DMS153 (cell line): ENCODE data around the gene ANKLE2.
"Not testable (repeated sequence)": the region's sequence is repeated elsewhere in the genome, so short reads cannot be mapped to it uniquely, and the experiment has no call there.

Experiments
- DNase-seq: peaks from one replicate; lab custom pipeline; 2025; lab: John Stamatoyannopoulos, UW

ANKLE2 gene

DNA sequence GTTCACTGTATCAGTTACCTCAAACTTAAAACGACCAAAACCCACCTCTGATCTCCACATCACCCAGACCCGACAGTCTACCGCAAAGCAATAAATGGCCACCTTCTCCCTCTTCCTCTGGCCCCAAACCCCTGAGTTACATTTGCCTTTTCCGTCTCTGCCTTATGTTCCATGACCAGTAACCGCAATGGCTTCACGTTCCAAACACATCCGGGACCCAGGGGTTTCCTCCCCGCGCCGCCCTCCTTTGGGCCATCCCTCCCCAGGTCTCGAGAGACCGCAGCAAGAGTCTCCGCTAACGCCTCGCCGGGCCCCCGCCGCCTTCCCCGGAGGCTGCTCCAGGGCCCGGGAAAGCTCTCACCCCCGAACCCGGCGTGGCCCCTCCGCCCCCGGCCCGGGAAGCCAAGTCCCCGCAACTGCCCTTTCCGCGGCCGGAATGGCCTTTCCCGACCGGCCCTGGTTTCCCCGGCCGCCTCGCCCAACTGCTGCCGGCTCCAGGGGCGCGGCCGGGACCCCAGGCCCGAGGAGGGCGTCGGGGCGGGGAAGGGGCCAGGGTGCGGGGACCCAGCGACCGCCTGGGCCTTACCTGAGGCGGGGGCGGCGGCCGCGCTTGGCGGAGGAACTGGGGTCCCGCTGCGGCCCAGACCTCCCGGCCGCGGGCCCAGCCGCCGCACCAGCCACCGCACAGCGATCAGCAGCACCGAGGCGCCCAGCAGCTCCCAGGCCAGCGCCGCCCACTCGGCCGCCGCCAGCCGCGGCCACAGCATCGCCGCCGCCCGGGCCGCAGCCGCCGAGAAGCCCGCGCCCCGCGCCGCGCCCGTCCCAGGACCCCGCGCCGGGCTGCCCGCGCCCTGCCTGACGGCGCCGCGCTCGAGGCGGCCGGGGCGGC is at the start of gene ANKLE2:
TSS of gene ANKLE2 (minus strand) at position 801 of the 889 bp plus-strand sequence. CDS start at position 767, 34 bp downstream.
- DNase-seq: peak; percentile 5

- DNase-seq: not testable (repeated sequence)
Measured at GRCh38 chr12:132809391-132809790, 47.8 kb upstream of the ANKLE2 start.

GRCh38 chr12:132807295-132808092 is 45.9 kb upstream of the ANKLE2 start:
- DNase-seq: no peak

- no peak for DNase-seq
Measured at GRCh38 chr12:132806857-132807256, 45.2 kb upstream of the ANKLE2 start.

DNA sequence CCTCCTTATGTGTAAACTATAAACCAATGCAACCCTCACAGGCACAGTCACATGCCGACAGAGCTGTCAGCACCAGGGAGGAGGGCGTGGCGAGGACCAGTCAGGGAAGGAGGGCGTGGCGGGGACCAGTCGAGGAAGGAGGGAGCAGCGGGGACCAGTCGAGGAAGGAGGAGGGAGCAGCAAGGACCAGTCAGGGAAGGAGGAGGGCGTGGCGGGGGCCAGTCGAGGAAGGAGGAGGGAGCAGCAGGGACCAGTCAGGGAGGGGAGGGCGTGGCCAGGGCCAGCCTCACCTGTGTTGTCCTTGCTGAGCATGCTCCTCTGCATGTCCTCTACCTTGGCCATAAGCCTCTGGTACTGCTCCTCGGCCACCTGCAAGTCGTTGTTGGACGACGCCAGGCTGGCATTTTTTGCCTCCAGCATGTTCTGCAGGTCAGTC is 42.8 kb upstream of the ANKLE2 start:
- DNase-seq: no peak

DNA sequence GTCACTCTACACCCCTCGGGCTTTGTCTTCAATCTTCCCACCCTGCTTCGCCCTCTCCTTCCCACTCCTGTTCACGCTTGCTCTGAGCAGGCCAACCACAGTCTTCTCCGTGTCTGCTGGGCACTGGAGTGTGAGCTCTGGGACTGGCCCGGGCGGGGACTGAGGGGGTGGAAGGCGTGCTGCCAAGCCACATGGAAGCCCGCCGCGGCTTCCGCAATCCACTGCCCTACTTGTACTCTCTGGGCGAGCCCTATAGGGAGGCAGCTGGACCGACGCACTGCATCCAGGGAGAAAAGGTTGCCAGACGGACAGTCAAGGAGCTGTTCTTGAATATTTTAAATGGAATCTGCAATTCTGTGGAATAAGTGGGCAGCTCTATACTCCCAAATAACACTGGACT is 42.3 kb upstream of the ANKLE2 start:
- DNase-seq: no peak

DNA sequence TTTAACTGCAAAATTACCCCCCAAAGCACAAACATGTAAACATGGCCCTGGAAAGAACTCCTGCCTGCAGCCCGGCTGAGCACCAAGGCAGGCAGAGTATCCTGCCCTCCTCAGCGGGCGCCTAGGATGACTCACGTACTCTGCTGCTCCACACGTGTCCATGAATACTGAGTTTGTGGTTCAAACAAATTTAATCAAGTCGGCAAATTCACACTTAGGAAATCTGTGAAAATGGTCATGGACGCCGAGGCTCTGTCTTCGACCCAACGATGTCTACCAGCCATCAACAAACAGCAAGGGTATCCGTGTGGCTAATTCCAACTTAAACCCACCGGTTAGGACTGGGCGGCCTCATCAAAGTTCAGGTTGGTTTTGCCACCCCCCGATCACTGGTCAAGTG is 41.5 kb upstream of the ANKLE2 start:
- no peak for DNase-seq

DNA sequence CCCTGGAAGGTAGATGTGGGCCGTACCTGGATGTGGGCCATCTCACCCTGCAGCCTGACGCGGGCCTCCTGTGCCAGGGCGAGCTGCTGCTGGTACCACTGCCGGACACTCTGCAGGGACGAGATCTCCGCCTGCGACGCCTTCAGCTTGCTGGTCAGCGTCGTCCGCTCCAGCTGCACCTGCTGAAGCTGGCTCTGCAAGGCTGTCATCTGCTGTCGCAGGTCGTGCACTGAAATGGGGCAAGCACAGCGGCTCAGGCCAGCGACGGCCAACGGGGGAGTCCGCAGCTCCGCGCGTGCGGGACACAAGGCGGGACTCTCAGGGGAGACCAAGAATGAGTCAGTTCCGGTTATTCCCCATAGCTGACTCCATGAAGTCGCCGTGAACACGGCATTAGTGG is 40.1 kb upstream of the ANKLE2 start:
- DNase-seq: no peak

- no peak for DNase-seq
Measured at GRCh38 chr12:132798836-132799235, 37.2 kb upstream of the ANKLE2 start.

- no peak for DNase-seq
Measured at GRCh38 chr12:132797820-132798570, 36.4 kb upstream of the ANKLE2 start.

DNA sequence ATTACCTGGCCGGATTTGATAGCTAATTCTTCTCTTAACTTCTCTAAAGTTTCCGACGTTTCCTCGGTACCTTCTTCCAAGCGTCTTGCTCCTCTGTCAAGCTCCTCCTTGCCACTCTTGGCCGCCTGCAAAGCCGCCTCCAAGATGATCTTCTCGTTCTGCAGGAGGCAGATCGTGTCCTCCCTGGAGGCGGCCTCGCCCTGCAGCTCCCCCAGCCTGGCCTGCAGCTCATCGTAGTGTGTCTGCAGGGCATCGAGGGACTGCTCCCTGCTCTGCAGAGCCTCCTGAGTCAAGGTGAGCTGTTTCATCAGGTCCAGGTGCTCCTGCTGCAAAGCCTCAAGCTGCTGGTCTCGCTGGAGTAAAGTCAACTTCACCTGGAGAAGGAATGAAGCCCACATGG is 34.2 kb upstream of the ANKLE2 start:
- DNase-seq: no peak

DNA sequence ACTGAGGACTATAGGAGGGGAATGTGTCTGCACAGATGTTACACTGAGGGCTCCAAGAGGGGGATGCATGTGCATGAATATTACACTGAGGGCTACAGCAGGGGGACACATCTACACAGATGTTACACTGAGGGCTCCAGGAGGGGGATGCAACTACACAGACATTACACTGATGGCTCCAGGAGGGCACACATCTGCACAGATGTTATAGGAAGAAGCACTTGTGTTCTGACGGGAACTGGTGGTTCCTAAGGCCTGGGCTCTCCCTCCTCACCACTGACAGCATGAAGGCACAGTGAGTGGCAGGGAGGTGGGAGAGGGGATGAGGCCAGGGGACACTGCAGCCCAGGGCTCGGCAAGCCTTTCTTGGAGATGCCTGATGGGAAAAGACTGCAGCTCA is 30.3 kb upstream of the ANKLE2 start:
- not testable (repeated sequence) for DNase-seq

- DNase-seq: no peak
Measured at GRCh38 chr12:132789099-132789471, 27.5 kb upstream of the ANKLE2 start.

GRCh38 chr12:132788375-132789098 is 26.9 kb upstream of the ANKLE2 start:
- DNase-seq: no peak

- DNase-seq: no peak
Measured at GRCh38 chr12:132787877-132788276, 26.2 kb upstream of the ANKLE2 start.

GRCh38 chr12:132786192-132786591 is 24.6 kb upstream of the ANKLE2 start:
- no peak for DNase-seq

GRCh38 chr12:132784580-132784979 is 22.9 kb upstream of the ANKLE2 start:
- no peak for DNase-seq

DNA sequence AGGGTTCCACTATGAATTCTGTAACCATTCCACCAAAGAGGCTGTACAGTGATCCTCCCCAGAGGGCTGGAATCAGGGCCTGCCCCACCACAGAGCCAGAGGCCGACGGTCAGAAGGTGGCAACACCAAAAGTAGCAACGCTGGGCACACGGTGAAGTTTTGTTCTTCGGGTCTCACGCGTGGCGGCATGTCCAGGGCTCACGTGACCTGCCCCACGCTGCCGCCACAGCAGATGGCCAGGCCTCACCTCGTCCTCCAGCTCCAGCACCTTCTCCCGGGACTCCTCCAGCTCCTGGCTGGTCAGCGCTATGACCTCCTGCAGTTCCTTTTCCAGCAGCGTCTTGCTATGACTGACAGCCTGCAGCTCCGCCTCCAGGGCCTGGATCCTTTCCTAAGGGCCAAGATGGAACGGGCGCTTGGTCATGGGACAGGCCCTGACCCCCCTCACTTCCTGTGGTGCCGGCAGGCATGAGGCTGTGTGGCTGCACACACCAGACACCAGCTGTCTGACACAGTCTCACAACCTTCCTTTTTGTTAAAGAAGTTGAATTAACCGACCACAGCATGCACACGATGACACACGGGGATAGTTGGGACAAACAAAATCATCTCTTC is 22.4 kb upstream of the ANKLE2 start:
- no peak for DNase-seq

GRCh38 chr12:132781938-132782337 is 20.3 kb upstream of the ANKLE2 start:
- DNase-seq: no peak

DNA sequence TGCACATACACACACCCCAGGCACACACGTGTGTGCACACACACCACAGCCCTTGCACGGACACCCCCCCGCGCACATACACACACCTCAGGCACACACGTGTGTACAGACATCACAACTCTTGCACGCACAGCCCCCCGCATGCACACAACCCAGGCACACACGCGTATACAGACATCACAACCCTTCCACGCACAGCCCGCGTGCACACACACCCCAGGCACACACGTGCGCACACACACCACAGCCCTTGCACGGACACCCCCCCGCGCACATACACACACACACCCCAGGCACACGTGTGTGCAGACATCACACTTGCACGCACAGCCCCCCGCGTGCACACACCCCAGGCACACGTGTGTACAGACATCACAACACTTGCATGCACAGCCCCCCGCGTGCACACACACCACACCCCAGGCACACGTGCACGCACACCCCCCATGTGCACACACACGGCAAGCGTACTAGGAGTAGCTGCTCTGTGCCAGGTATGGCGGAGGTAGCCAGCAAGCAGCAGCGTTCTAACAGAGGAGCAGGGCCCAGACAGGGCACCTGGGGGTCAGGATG is 18.2 kb upstream of the ANKLE2 start:
- no peak for DNase-seq

DNA sequence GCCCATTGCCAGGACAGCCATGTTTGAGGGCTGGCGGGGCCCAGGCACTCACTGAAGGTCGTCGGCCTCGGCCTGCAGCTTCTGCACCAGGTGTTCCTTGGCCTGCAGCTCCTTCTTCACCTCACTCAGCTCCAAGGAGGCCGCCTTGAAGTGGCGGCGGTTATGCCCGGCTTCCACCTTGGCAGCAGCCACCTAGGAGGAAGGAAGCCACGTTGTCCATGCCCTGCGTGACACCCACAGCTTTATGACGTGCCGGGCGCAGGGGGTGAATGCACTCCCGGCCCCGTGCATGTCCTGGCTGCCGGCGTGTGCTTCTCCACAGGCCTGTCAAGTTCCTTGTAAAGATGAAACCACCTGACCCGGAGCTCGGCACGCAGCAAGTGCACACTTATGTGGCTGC is 16.0 kb upstream of the ANKLE2 start:
- DNase-seq: no peak
